AG08395 (cell line): ENCODE measurements around the gene PTBP3.

Experiments used
- DNase-seq: peaks from one replicate; pipeline ENCODE4 v3.0.0; 2012; ENCODE audit warnings: mixed read lengths, low spot score

Gene PTBP3

GRCh38 chr9:112360047-112360804 is 26.8 kb upstream of the PTBP3 start:
- DNase-seq, result peak; percentile 38

- no peak for DNase-seq
Measured at GRCh38 chr9:112355427-112355897, 22.0 kb upstream of the PTBP3 start.

GRCh38 chr9:112354081-112354743 is 20.8 kb upstream of the PTBP3 start:
- DNase-seq, result no peak

GRCh38 chr9:112352209-112352608 is 18.8 kb upstream of the PTBP3 start:
- DNase-seq, result no peak

- no peak for DNase-seq
Measured at GRCh38 chr9:112351184-112351583, 17.8 kb upstream of the PTBP3 start.

GRCh38 chr9:112349008-112349333 is 15.6 kb upstream of the PTBP3 start:
- DNase-seq, result no peak

- peak; percentile 77 for DNase-seq
Measured at GRCh38 chr9:112348257-112349007, 15.0 kb upstream of the PTBP3 start.

- peak; percentile 21 for DNase-seq
Measured at GRCh38 chr9:112341730-112342129, 8.3 kb upstream of the PTBP3 start.

GRCh38 chr9:112339886-112340285 is 6.5 kb upstream of the PTBP3 start:
- DNase-seq, result no peak

GRCh38 chr9:112338561-112338960 is 5.1 kb upstream of the PTBP3 start:
- DNase-seq, result peak; percentile 58

- DNase-seq, result no peak
Measured at GRCh38 chr9:112337547-112337946, 4.1 kb upstream of the PTBP3 start.

- no peak for DNase-seq
Measured at GRCh38 chr9:112334432-112334841, 1.0 kb upstream of the PTBP3 start.

GRCh38 chr9:112333639-112334431 is 416 bp upstream of the PTBP3 start:
- peak; percentile 98 for DNase-seq

- DNase-seq, result no peak
Measured at GRCh38 chr9:112332674-112332976, 794 bp downstream of the PTBP3 start.

GRCh38 chr9:112332214-112332613 is 1.2 kb downstream of the PTBP3 start:
- no peak for DNase-seq

GRCh38 chr9:112331674-112331952 is 1.8 kb downstream of the PTBP3 start:
- no peak for DNase-seq

GRCh38 chr9:112328545-112328944 is 4.9 kb downstream of the PTBP3 start:
- DNase-seq, result no peak

GRCh38 chr9:112327718-112328450 is 5.5 kb downstream of the PTBP3 start:
- DNase-seq, result no peak

GRCh38 chr9:112326194-112326593 is 7.2 kb downstream of the PTBP3 start:
- DNase-seq, result no peak

GRCh38 chr9:112325600-112325999 is 7.8 kb downstream of the PTBP3 start:
- DNase-seq, result no peak

GRCh38 chr9:112325127-112325526 is 8.3 kb downstream of the PTBP3 start:
- DNase-seq, result no peak

- DNase-seq, result no peak
Measured at GRCh38 chr9:112323378-112323854, 10.0 kb downstream of the PTBP3 start.
